GM23338 (cell line): ENCODE data around the gene SYT6. TPM values are rescaled to one million over a fixed set of nuclear protein-coding genes. Genes with fewer than 3 reads are reported as not detected.
A peak's percentile ranks its signal among the peaks of the same experiment; 100 is the strongest.

Experiments
- ATAC-seq: fragments of 200-7000 bp; cut with Tn5 transposase; 3 replicates; pipeline ENCODE4 v1.9.1; 2020
- DNase-seq: peaks from one replicate; pipeline ENCODE4 v3.0.0-alpha.2; 2015; ENCODE audit warnings: low spot score
- H2AFZ ChIP-seq: fragments of 200-600 bp; sonication (generic); 2 replicates; pipeline ENCODE4 v1.8.0; 2016; ENCODE audit warnings: antibody characterized with exemption, mild to moderate bottlenecking, moderate library complexity
- H3F3A ChIP-seq: fragments of 200-600 bp; sonication (generic); replicated peaks from 2 replicates; pipeline ENCODE4 v1.8.0; 2017; ENCODE audit warnings: antibody characterized with exemption, mixed run types, low read depth
- H3K27ac ChIP-seq: fragments of 200-600 bp; sonication (generic); 2 replicates; pipeline ENCODE4 v1.6.1; 2016; ENCODE audit warnings: low read depth
- H3K27me3 ChIP-seq: fragments of 200-600 bp; sonication (generic); 2 replicates; pipeline ENCODE4 v1.8.0; 2016; ENCODE audit warnings: mild to moderate bottlenecking, mixed run types, moderate library complexity; ENCODE audit not compliant: insufficient read depth
- H3K36me3 ChIP-seq: fragments of 200-600 bp; sonication (generic); 2 replicates; pipeline ENCODE4 v1.8.0; 2016; ENCODE audit warnings: mild to moderate bottlenecking; ENCODE audit not compliant: insufficient read depth
- H3K4me1 ChIP-seq: fragments of 200-600 bp; sonication (generic); 2 replicates; pipeline ENCODE4 v1.8.0; 2016; ENCODE audit warnings: mild to moderate bottlenecking, moderate library complexity; ENCODE audit not compliant: insufficient read depth
- H3K4me2 ChIP-seq: fragments of 200-600 bp; sonication (generic); 2 replicates; pipeline ENCODE4 v1.7.1; 2017; ENCODE audit warnings: mixed run types
- H3K4me3 ChIP-seq: fragments of 200-600 bp; sonication (generic); 2 replicates; pipeline ENCODE4 v1.6.1; 2016; ENCODE audit warnings: mixed run types
- H3K79me2 ChIP-seq: fragments of 200-600 bp; sonication (generic); replicated peaks from 2 replicates; pipeline ENCODE4 v1.8.0; 2017; ENCODE audit warnings: mild to moderate bottlenecking; ENCODE audit not compliant: insufficient read depth
- H3K9me2 ChIP-seq: fragments of 200-600 bp; sonication (generic); 2 replicates; pipeline ENCODE4 v1.8.0; 2017; ENCODE audit not compliant: insufficient read depth
- H4K20me1 ChIP-seq: fragments of 200-600 bp; sonication (generic); replicated peaks from 2 replicates; pipeline ENCODE4 v1.8.0; 2017; ENCODE audit warnings: mild to moderate bottlenecking; ENCODE audit not compliant: insufficient read depth
- H3K27ac Mint-ChIP-seq: 2 replicates; pipeline ENCODE4 v1.8.0; 2020; ENCODE audit warnings: inconsistent platforms, mild to moderate bottlenecking, moderate library complexity, mixed read lengths
- H3K27me3 Mint-ChIP-seq: 3 replicates; pipeline ENCODE4 v1.8.0; 2022; ENCODE audit warnings: low read depth, mild to moderate bottlenecking, moderate library complexity, mixed read lengths, inconsistent platforms; ENCODE audit not compliant: insufficient read depth, poor library complexity
- H3K36me3 Mint-ChIP-seq: 3 replicates; pipeline ENCODE4 v1.8.0; 2021; ENCODE audit warnings: low read depth, mild to moderate bottlenecking, inconsistent platforms, moderate library complexity, mixed read lengths
- H3K4me1 Mint-ChIP-seq: 3 replicates; pipeline ENCODE4 v1.8.0; 2020; ENCODE audit warnings: mild to moderate bottlenecking, inconsistent platforms, mixed read lengths
- H3K4me3 Mint-ChIP-seq: 3 replicates; pipeline ENCODE4 v1.8.0; 2021; ENCODE audit warnings: moderate library complexity, mild to moderate bottlenecking, inconsistent platforms, mixed read lengths
- H3K9me3 Mint-ChIP-seq: 3 replicates; pipeline ENCODE4 v1.8.0; 2020; ENCODE audit warnings: moderate library complexity, mild to moderate bottlenecking, inconsistent platforms, mixed read lengths
- CREB1 ChIP-seq: fragments of 250-450 bp; sonication (Bioruptor Pico); IDR thresholded peaks from 2 replicates; pipeline ENCODE4 v1.5.0; 2020; ENCODE audit warnings: low read depth, mild to moderate bottlenecking, moderate library complexity
- CTCF ChIP-seq, 2 experiments: fragments of 200-600 bp in 1 of 2; sonication (generic) in 1 of 2; conservative IDR thresholded peaks; 2 replicates each; pipeline versions ENCODE4 v1.5.1 to v1.6.1; 2016 to 2017; ENCODE audit warnings: antibody characterized with exemption in 2 of 2, low read depth in 2 of 2, mild to moderate bottlenecking in 2 of 2, moderate library complexity in 1 of 2
- ETS1 ChIP-seq: IDR thresholded peaks from 2 replicates; pipeline ENCODE4 v1.6.1; 2016; ENCODE audit warnings: antibody characterized with exemption
- EZH2 ChIP-seq: fragments of 200-600 bp; sonication (generic); IDR thresholded peaks from one replicate; pipeline ENCODE4 v1.8.0; 2017; ENCODE audit warnings: antibody characterized with exemption, mild to moderate bottlenecking, low read depth; ENCODE audit not compliant: unreplicated experiment
- POLR2AphosphoS5 ChIP-seq: IDR thresholded peaks from 2 replicates; pipeline ENCODE4 v1.6.1; 2016; ENCODE audit warnings: antibody characterized with exemption, low read depth
- ZNF114 ChIP-seq: fragments of 250-450 bp; sonication (Bioruptor Pico); IDR thresholded peaks from 2 replicates; pipeline ENCODE4 v1.5.0; 2020; ENCODE audit warnings: mild to moderate bottlenecking, moderate library complexity
- ZNF462 ChIP-seq: fragments of 250-450 bp; sonication (Bioruptor Pico); IDR thresholded peaks from 2 replicates; pipeline ENCODE4 v1.5.0; 2020; ENCODE audit warnings: mild to moderate bottlenecking, moderate library complexity
- polyA plus RNA-seq: library from polyadenylated mRNA; unstranded; fragments of >200 nt; fragmentation: Nextera tagmentation; extraction: Ambion mirVana; gene quantifications from 2 replicates; pipeline ENCODE4 v1.2.1, GENCODE V29; 2016
- total RNA-seq: library from RNA; depleted of rRNA; stranded (reverse); fragments of >200 nt; shearing (Covaris generic); gene quantifications from 2 replicates; pipeline ENCODE4 v1.2.3, GENCODE V29; 2014

SYT6 gene
- total and polyA plus RNA-seq, 2 experiments from 2014 or later: 31.2 to 42.6 TPM

GRCh38 chr1:114094675-114095074 lies 59.0 kb downstream of the SYT6 start:
- Mint-ChIP-seq H3K4me3 (no peak overlapping the region), H3K27ac (peak overlapping the region; percentile 12; the same call in 1 of the 2 replicates), H3K9me3 (no peaks in the 10 kb centered on the region), H3K36me3 (peaks cover 93% of the 10 kb centered on the region), H3K27me3 (peaks cover 3% of the 10 kb centered on the region), H3K4me1 (peaks cover 37% of the 10 kb centered on the region)
- Histone ChIP-seq H3K4me3 (no peak overlapping the region), H3K79me2 (no peaks in the 10 kb centered on the region), H3F3A (peaks cover 12% of the 10 kb centered on the region; the same call in 1 of the 2 replicates), H3K9me2 (peaks cover 17% of the 10 kb centered on the region; the same call in 1 of the 2 replicates), H3K4me1 (peaks cover 21% of the 10 kb centered on the region), H3K27me3 (no peaks in the 10 kb centered on the region), H2AFZ (no peak overlapping the region), H3K27ac (no peak overlapping the region), H3K4me2 (no peak overlapping the region), H4K20me1 (no peaks in the 10 kb centered on the region), H3K36me3 (peaks cover 52% of the 10 kb centered on the region)
- no peak for ATAC-seq
- no peak for TF ChIP-seq POLR2AphosphoS5
- no peak for TF ChIP-seq CTCF (conservative IDR thresholded peaks at IDR 0.05; ENCODE audit: low read depth in 2 of 2)
- no peak for TF ChIP-seq CREB1 (CRISPR knock-in tag)
- DNase-seq: no peak

GRCh38 chr1:114094363-114094634 lies 59.4 kb downstream of the SYT6 start:
- Mint-ChIP-seq H3K9me3 (no peaks in the 10 kb centered on the region), H3K27ac (no peak overlapping the region), H3K4me3 (no peak overlapping the region), H3K36me3 (peaks cover 93% of the 10 kb centered on the region), H3K4me1 (peaks cover 41% of the 10 kb centered on the region), H3K27me3 (peaks cover 3% of the 10 kb centered on the region)
- H3K36me3 ChIP-seq: peaks cover 52% of the 10 kb centered on the region
- no peak for TF ChIP-seq ZNF114 (CRISPR knock-in tag)
- TF ChIP-seq ZNF462 (CRISPR knock-in tag): no peak
- no peak for TF ChIP-seq EZH2
- TF ChIP-seq ETS1: no peak
- H3K4me3 ChIP-seq: no peak overlapping the region
- H3K79me2 ChIP-seq: no peaks in the 10 kb centered on the region
- no peak overlapping the region for H3K4me2 ChIP-seq
- H2AFZ ChIP-seq: no peak overlapping the region
- H3K27me3 ChIP-seq: no peaks in the 10 kb centered on the region
- H3K27ac ChIP-seq: no peak overlapping the region
- H3K4me1 ChIP-seq: peaks cover 25% of the 10 kb centered on the region
- H4K20me1 ChIP-seq: no peaks in the 10 kb centered on the region
- DNase-seq (no peak), ATAC-seq (no peak)
- H3K9me2 ChIP-seq: peaks cover 18% of the 10 kb centered on the region; the same call in 1 of the 2 replicates
- H3F3A ChIP-seq: peaks cover 16% of the 10 kb centered on the region; the same call in 1 of the 2 replicates
